Lung (tissue), 12 donors: ENCODE results near the gene TPM4. TPM values are rescaled to one million over a fixed set of nuclear protein-coding genes. Genes with fewer than 3 reads are reported as not detected.

Experiments
- ATAC-seq: fragments of 200-7000 bp; cut with Tn5 transposase; one replicate; pipeline ENCODE4 v1.9.1; 2020; ENCODE audit warnings: moderate number of reproducible peaks; ENCODE audit not compliant: insufficient read depth, low FRiP score
- DNase-seq, 3 donors: peaks; one replicate each; pipeline ENCODE4 v3.0.0-alpha.2; 2013 to 2017
- H3K27ac ChIP-seq, 2 donors: one replicate each; pipeline ENCODE4 v1.5.1; 2013; ENCODE audit warnings: mild to moderate bottlenecking in 2 of 2, moderate library complexity in 2 of 2, control low read depth in 1 of 2, inconsistent platforms in 1 of 2, low read depth in 1 of 2, low read length in 1 of 2
- H3K27me3 ChIP-seq, 3 donors: one replicate each; pipeline ENCODE4 v1.5.1; 2013; ENCODE audit warnings: low read length in 2 of 3; ENCODE audit not compliant: control insufficient read depth in 3 of 3, insufficient read depth in 3 of 3
- H3K36me3 ChIP-seq, 4 donors: one replicate each; pipeline ENCODE4 v1.5.1; 2013; ENCODE audit warnings: low read length in 4 of 4, mild to moderate bottlenecking in 1 of 4, moderate library complexity in 1 of 4; ENCODE audit not compliant: control insufficient read depth in 4 of 4, insufficient read depth in 4 of 4
- H3K4me1 ChIP-seq, 5 donors: one replicate each; pipeline ENCODE4 v1.5.1; 2013; ENCODE audit warnings: low read length in 5 of 5, mild to moderate bottlenecking in 2 of 5, moderate library complexity in 1 of 5; ENCODE audit not compliant: control insufficient read depth in 5 of 5, insufficient read depth in 5 of 5
- H3K4me3 ChIP-seq: one replicate; pipeline ENCODE4 v1.5.1; 2013; ENCODE audit warnings: mild to moderate bottlenecking, control low read depth, moderate library complexity
- H3K9ac ChIP-seq, 2 donors: one replicate each; pipeline ENCODE4 v1.5.1; 2013; ENCODE audit warnings: low read length in 2 of 2, control low read depth in 1 of 2; ENCODE audit not compliant: insufficient read depth in 1 of 2
- H3K9me3 ChIP-seq, 4 donors: one replicate each; pipeline ENCODE4 v1.5.1; 2013; ENCODE audit warnings: low read length in 3 of 4, mild to moderate bottlenecking in 1 of 4, moderate library complexity in 1 of 4; ENCODE audit not compliant: control insufficient read depth in 4 of 4, insufficient read depth in 3 of 4
- CTCF ChIP-seq: IDR thresholded peaks from 2 replicates; pipeline ENCODE4 v1.5.1; 2012; ENCODE audit warnings: mild to moderate bottlenecking; ENCODE audit errors: control extremely low read depth, extremely low read depth
- WGBS, 2 donors: extraction: QIAGEN DNeasy Blood & Tissue Kit; methylation state at CpG; one replicate each; pipeline ENCODE4 v1.1.7; 2013; 5-methylcytosine and 5-hydroxymethylcytosine counted together
- polyA plus RNA-seq, 2 donors: library from polyadenylated mRNA; stranded (reverse); fragments of 200-250 nt; gene quantifications; one replicate each; pipeline ENCODE4 v1.2.1, GENCODE V29; 2013
- total RNA-seq, 2 donors: library from RNA; depleted of rRNA in 1 of 2; stranded (reverse); fragments of >200 nt in 1 of 2; gene quantifications; one replicate each; pipeline ENCODE4 v1.2.1, GENCODE V29; 2014 to 2021
- donor health status: control.
- donor health status: control.
- donor health status: Bipolar disorder and iron deficiency.
- donor health status: healthy.
- donor health status: DM: yes; HTN: yes; CAD: no.

TPM4 gene
- total and polyA plus RNA-seq, 4 donors, result 274 to 438 (median 383) TPM

DNA sequence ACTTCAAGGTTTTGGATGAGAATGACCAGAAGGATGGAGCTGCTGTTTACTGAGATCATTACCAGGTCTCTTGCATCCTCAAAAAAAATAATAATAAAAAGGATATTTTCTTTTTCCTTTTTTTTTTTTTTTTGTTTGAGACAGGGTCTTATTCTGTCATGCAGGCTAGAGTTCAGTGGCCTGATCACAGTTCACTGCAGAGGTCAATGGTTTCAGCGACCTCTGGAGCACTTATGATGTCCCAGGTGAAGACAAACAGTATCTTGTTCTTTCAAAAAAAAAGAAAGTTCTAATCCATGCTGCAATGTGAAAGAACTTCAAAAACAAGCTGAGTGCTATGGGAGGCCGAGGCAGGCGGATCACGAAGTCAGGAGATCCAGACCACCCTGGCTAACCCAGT is 30.4 kb upstream of the TPM4 start:
- Histone ChIP-seq H3K9me3 (no peaks in the 10 kb centered on the region), H3K9ac (no peak overlapping the region), H3K36me3 (no peaks in the 10 kb centered on the region), H3K27ac (no peak overlapping the region), H3K4me1 (no peaks in the 10 kb centered on the region), H3K4me3 (no peak overlapping the region), H3K27me3 (peaks cover 0 to under 1% (median 0%) of the 10 kb centered on the region in 3 donors)
- ATAC-seq, result no peak
- 87 to 92% methylated on average over 4 of the region's 4 CpGs for WGBS, 2 donors
- TF ChIP-seq CTCF, result no peak
- DNase-seq, result no peak

DNA sequence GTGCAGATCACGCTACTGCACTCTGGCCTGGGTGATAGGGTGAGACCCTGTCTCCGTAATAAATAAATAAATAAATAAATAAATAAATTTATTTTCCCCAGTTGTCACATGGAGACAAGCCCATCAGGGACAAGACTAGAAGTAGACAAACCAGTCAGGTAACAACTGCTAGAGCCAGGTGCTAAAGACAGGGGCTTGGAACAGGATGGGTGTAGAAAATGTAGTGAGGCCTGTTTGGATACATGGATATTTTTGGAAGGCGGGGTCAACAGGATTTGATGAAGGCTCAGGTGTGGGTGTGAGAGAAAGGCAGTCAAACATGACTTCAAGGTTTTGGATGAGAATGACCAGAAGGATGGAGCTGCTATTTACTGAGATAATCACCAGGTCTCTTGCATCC is 27.7 kb upstream of the TPM4 start:
- Histone ChIP-seq H3K9me3 (no peaks in the 10 kb centered on the region), H3K4me3 (no peak overlapping the region), H3K9ac (no peak overlapping the region), H3K36me3 (no peaks in the 10 kb centered on the region), H3K27me3 (peaks cover 0 to 3% (median 0%) of the 10 kb centered on the region in 3 donors), H3K27ac (no peak overlapping the region), H3K4me1 (no peaks in the 10 kb centered on the region)
- DNase-seq (no peak), ATAC-seq (no peak)
- WGBS, 2 donors, result 89 to 92% methylated on average over 3 of the region's 3 CpGs
- no peak for TF ChIP-seq CTCF

DNA sequence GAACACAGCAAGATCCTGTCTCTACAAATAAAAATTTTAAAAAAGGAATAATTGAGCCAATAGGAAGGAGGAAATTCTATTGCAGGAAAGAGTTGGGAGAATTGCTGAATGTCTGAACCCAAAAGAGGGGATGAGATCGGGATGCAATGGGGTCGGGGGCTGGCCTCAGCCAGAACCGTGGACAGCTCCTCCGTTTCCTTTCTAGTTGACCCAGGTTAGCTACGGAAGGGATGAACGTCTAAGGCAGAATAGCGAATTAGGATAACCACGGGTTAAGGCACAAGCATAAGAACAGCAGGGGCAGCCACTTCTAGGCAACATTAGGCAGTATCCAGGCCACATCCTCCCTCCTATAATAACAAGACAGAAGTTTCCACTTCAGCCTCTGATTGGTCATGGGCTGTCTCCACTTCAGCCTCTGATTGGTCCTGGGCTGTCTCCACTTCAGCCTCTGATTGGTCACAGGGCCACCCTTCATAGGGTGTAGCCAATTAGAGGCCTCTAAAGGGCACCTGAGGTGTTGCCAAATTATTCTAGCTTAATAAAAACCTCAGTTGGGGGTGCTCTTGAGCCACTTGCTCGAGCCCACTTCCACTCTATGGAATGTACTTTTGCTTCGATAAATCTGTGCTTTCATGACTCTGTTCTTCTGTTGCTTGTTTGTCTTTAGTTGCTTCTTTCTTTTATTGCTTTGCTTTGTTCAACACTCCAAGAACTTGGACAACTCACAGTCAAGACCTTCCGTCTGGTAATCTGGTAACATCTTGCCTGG is 24.9 kb upstream of the TPM4 start:
- H3K9ac ChIP-seq, result no peak overlapping the region
- no peaks in the 10 kb centered on the region for H3K9me3 ChIP-seq
- WGBS, 2 donors, result 40 to 45% methylated on average over 11 of the region's 11 CpGs
- H3K4me3 ChIP-seq, result no peak overlapping the region
- peaks cover 0 to 3% (median 0%) of the 10 kb centered on the region in 3 donors for H3K27me3 ChIP-seq
- no peak overlapping the region for H3K27ac ChIP-seq
- H3K36me3 ChIP-seq, result no peaks in the 10 kb centered on the region
- DNase-seq (no peak), ATAC-seq (no peak)
- TF ChIP-seq CTCF, result no peak
- H3K4me1 ChIP-seq, result no peaks in the 10 kb centered on the region

- WGBS, 2 donors, result 76 to 86% methylated on average over 7 of the region's 7 CpGs
- ATAC-seq, result no peak
These were observed 23.9 kb upstream of the TPM4 start for GRCh38 chr19:16052353-16052752.

More at GRCh38 chr19:16052353-16052752, 23.9 kb upstream of the TPM4 start:
- H3K9me3 ChIP-seq, result peaks cover 0 to 2% (median 0%) of the 10 kb centered on the region in 4 donors
- H3K9ac ChIP-seq, result no peak overlapping the region
- H3K4me1 ChIP-seq, result no peaks in the 10 kb centered on the region
- H3K36me3 ChIP-seq, result no peaks in the 10 kb centered on the region
- peaks cover 0 to 3% (median 0%) of the 10 kb centered on the region in 3 donors for H3K27me3 ChIP-seq
- no peak for TF ChIP-seq CTCF
- no peak overlapping the region for H3K27ac ChIP-seq
- H3K4me3 ChIP-seq, result no peak overlapping the region
- DNase-seq, result no peak
